Cardiac fibroblast (primary cell): Measurements from ENCODE around the gene ALPI.

ENCODE experiments used
- DNase-seq, 2 donors: peaks; one replicate each; pipeline versions ENCODE4 v3.0.0 to v3.0.0-alpha.2; 2010; ENCODE audit warnings: low read depth in 2 of 2
- H3K4me3 ChIP-seq, 2 donors: replicated peaks in 1 of 2; 1 replicate in 1 of 2; 2 replicates in 1 of 2; pipeline ENCODE4 v1.5.1; 2011; ENCODE audit warnings: low read depth in 2 of 2, low read length in 2 of 2, mild to moderate bottlenecking in 2 of 2, moderate library complexity in 1 of 2
- CTCF ChIP-seq: IDR thresholded peaks from one replicate; pipeline ENCODE4 v1.5.1; 2011; ENCODE audit warnings: low read depth, mild to moderate bottlenecking, low read length, inconsistent platforms

ALPI gene

GRCh38 chr2:232496501-232497270, 40.7 kb downstream of the ALPI start:
- TF ChIP-seq CTCF, result no peak
- no peak for DNase-seq
- no peak overlapping the region for H3K4me3 ChIP-seq

GRCh38 chr2:232497348-232497747, 41.4 kb downstream of the ALPI start:
- H3K4me3 ChIP-seq, result no peak overlapping the region
- TF ChIP-seq CTCF, result no peak
- DNase-seq, result no peak

- H3K4me3 ChIP-seq, result no peak overlapping the region
- no peak for DNase-seq
- TF ChIP-seq CTCF, result no peak
Measured at GRCh38 chr2:232498452-232498851, 42.5 kb downstream of the ALPI start.

GRCh38 chr2:232501331-232501771, 45.4 kb downstream of the ALPI start:
- no peak overlapping the region for H3K4me3 ChIP-seq
- TF ChIP-seq CTCF, result no peak
- no peak for DNase-seq

- H3K4me3 ChIP-seq, result no peak overlapping the region
- no peak for TF ChIP-seq CTCF
- DNase-seq, result no peak
Measured at GRCh38 chr2:232501794-232502390, 45.9 kb downstream of the ALPI start.

- TF ChIP-seq CTCF, result no peak
- no peak for DNase-seq
- H3K4me3 ChIP-seq, result no peak overlapping the region
Measured at GRCh38 chr2:232502511-232502910, 46.6 kb downstream of the ALPI start.
